ENCODE data around the gene SP9. TPM values are rescaled to one million over a fixed set of nuclear protein-coding genes. Genes with fewer than 3 reads are reported as not detected.
A peak's percentile ranks its signal among the peaks of the same experiment; 100 is the strongest.

The SP9 gene
- not detected for polyA plus RNA-seq (ENCODE audit: insufficient read depth in 1 of 5, insufficient read length in 5 of 5, low replicate concordance in 1 of 5)
- long read RNA-seq, donor 1: 0 reads
- long read RNA-seq, donor 2: 0 reads
- long read RNA-seq, donor 3: 0 reads
- long read RNA-seq, donor 4: 0 reads
- long read RNA-seq, donor 5: 0 reads
- long read RNA-seq, donor 6: 0 reads
- long read RNA-seq, donor 7: 0 reads
- long read RNA-seq, donor 8, partial matches to known transcripts: 50 of 85 reads
- long read RNA-seq, donor 8, other reads (novel, unspliced or antisense): 35 of 85 reads

- peak in 1 of 2 donors; percentile 52 for DNase-seq
These were observed at the start of gene SP9 for GRCh38 chr2:174334781-174335251. TSS of gene SP9 (plus strand) at chr2:174334954. CDS start at chr2:174335093, 139 bp downstream.

GRCh38 chr2:174286172-174286571 is 48.6 kb upstream of the SP9 start:
- DNase-seq: no peak

- no peak for DNase-seq
These were observed 41.8 kb upstream of the SP9 start for GRCh38 chr2:174292908-174293307.

DNA sequence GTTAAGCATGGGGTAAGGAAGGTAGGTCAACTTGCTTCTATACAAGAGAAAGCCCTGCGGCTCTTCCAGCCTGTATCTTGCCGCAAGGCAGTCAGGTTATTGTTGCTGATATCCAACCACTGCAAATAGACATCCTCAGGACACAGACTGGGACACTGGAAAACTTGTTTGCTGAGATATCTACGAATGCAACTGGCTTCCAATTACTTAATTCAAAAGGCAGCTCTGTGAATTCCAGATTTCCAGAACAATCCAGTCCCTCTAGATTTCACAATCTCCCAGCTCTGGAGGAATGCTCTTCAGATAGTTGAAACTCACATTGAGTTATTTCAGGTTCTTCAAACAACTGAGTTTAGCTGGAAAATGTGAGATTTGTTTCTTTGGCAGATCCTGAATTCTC is 34.6 kb upstream of the SP9 start:
- peak; percentile 15 to 19 for DNase-seq

- no peak for DNase-seq
These were observed 22.0 kb upstream of the SP9 start for GRCh38 chr2:174312581-174313234.

- DNase-seq: no peak
These were observed 12.6 kb upstream of the SP9 start for GRCh38 chr2:174322149-174322548.

DNA sequence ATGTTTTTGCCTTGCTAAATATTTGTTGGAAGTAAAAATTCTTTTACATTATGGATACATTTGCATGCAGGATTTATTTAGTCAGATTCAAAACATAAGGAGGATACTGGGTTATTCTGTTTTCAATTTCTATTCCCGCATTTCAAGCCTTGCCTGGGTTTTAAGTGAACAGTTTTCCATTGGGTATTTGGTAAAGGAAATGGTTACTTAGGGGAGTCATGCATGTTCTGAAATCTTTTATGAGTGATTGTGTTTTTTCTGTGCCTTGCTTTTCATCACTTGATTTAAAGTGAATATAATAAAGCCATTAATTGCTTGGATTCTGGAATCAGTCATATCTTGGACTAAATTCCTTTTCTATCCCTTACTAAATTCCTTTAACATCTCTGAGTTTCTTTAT is 12.0 kb upstream of the SP9 start:
- no peak for DNase-seq

GRCh38 chr2:174324530-174324929 is 10.2 kb upstream of the SP9 start:
- no peak for DNase-seq

GRCh38 chr2:174325373-174326160 is 9.2 kb upstream of the SP9 start:
- DNase-seq: peak in 1 of 2 donors; percentile 49

GRCh38 chr2:174326161-174327020 is 8.4 kb upstream of the SP9 start:
- DNase-seq: peak in 1 of 2 donors; percentile 9

DNA sequence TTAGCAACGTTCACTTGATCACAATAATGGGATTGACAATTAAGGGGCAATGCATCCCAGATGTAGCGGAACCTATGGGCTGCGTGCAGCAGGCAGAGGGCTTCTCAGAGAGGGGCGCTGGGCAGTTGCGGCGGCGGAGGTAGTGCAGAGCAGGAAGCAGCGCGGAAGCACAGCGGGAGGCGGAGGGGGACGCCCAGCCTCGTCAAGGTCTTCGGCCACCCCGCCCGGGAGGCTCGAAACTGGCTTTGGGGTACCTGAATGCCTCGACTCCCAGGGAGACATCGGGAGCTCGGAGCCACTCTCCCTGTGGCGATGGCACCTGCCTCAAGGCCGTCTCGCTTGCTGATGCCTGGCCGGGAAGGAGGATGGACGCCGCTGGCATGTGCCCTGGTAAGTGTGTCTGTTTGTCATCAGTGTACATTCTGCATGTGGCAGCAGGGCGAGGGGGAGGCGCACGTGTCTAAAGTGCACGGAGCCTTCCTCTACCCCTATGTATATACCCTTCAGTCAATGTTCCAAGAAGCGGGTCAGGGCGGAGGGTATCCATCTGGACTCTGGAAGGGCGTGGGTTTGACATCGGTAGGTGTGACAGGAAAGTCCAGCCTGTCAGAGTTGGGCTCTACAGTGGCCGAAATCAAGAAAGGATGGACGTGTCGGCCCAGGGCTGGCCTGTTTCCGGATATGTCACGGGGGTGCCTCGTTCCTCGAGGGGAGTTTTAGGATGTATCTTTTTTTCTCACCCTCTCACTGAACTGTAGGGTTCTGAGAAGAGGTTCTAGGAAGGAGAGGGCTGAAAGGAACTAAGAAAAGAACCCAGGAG is 7.5 kb upstream of the SP9 start:
- DNase-seq: no peak

DNA sequence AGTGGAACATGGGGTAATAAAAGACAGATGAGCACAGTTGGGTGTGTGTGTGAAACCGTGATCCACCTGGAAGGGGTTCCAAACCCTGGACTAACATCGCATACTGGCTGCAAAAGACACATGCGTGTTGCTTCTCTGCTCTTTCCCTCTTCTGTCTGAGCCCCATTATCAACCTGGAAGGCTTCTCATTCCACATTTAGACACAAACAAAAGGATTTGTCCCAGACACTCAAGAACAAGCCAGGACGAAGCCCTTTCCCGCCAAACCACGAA is 7.0 kb upstream of the SP9 start:
- no peak for DNase-seq

GRCh38 chr2:174328114-174328960 is 6.4 kb upstream of the SP9 start:
- peak in 1 of 2 donors; percentile 44 for DNase-seq

DNA sequence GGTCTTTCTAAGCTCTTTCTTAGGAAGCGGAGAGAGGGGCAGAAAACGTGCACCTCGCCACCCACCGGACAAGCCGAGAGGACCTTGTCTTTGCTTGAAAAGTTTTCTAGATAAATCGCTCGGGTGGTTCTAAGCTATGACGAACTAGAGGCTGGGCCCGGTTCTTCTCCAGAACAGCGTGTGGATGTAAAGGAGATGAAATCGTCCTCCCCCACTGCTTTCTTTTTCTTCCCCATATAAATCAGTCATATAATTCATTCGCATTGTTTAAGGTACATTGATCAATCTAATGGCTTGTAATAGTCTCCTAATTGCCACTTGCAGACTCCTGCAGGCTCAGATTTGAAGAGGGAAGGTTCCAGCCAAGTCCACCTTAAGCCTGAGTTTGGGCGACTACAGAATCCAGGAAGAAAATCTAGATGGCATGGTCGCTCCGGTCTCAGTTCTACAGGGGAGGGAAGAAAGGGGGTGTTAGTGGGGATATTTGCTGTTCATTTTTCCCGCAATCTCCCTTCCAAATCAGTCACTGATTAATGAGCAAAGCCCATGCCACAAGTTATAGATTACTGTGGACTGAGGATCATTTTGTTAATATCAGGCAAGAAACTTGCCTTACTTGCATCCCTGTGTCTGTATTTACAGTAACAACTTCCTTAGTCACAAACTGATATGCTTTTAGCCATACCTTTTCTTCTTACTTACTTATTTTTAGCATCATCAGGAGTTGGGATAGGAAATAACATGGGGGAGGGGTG is 5.6 kb upstream of the SP9 start:
- DNase-seq: no peak

GRCh38 chr2:174330945-174331594 is 3.7 kb upstream of the SP9 start:
- DNase-seq: no peak

DNA sequence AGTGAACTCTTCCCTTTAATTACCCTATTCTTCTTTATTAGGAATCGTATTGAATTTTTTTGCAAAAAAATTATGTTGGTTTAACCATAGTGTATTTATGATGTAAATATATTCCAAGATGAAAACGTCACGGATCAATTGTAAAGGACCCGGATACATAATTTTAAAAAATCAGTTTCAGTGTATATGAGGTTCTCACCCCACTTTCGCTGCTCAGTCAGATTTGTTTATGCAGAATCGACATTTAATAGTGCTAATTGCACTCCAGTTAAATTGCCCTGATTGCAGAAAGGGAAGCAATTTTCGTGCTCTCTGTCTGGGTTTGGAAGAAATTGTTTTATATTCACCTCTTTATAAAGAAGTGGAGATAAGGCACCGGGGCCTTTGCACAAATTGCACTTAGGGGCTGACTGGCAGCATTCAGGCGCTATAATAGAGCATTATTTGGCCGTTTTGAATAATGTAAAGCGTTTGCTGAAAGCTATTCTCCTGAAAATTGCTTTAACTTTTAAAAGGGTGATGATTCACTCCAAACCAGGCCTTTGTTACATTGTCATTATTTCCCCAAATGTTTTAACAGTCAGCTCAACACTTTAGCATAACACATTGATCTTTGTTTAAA is 3.0 kb upstream of the SP9 start:
- peak in 1 of 2 donors; percentile 17 for DNase-seq

DNA sequence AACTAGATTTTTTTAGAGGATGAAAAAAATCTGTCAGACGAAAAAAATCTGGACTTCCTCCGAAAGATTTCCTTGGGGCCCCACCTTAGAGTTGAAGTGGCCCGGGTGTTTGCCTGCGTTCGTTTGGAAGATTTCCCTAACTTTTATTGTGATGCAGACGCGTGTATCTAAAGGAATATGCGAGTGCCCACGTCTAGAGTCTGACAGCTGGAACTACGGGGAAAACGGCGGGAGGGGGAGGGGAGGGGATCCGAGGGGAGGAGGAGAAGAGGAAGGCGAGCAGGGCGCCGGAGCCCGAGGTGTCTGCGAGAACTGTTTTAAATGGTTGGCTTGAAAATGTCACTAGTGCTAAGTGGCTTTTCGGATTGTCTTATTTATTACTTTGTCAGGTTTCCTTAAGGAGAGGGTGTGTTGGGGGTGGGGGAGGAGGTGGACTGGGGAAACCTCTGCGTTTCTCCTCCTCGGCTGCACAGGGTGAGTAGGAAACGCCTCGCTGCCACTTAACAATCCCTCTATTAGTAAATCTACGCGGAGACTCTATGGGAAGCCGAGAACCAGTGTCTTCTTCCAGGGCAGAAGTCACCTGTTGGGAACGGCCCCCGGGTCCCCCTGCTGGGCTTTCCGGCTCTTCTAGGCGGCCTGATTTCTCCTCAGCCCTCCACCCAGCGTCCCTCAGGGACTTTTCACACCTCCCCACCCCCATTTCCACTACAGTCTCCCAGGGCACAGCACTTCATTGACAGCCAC is 2.4 kb upstream of the SP9 start:
- peak in 1 of 2 donors; percentile 23 for DNase-seq

DNA sequence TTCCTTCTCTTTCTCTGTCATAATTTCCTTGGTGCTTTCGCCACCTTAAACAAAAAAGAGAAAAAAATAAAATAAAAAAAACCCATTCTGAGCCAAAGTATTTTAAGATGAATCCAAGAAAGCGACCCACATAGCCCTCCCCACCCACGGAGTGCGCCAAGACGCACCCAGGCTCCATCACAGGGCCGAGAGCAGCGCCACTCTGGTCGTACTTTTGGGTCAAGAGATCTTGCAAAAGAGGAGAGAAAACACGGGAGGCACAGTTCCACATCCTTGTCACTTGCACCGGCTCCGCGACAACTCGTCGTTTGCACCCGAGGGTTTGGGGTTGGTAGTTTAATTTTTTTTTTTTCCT is 1.8 kb upstream of the SP9 start:
- DNase-seq: no peak
